ENCODE results near the gene SEPTIN10.
"Not testable (repeated sequence)": the region's sequence is repeated elsewhere in the genome, so short reads cannot be mapped to it uniquely, and the experiment has no call there.

SEPTIN10 gene

DNA sequence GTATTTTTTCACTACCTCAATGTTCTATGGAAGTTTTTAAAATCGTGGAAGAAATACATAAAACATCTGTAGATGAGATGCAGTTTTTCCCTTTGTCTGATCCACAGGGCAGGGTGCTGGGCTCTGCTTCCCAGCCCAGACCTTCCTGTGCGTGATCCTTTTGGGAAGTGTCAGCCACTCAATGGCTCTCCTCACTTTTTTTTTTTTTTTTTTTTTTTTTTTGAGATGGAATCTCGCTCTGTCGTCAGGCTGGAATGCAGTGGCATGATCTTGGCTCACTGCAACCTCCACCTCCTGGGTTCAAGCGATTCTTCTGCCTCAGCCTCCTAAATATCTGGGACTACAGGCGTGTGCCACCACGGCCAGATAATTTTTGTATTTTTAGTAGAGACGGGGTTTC is 33.2 kb upstream of the SEPTIN10 start:
- no peak for DNase-seq (ENCODE audit: insufficient read length)
- FAIRE-seq: no peak
- no peak for TF ChIP-seq POLR2A (IDR thresholded peaks at IDR 0.05; ENCODE audit: low read depth, low read length)
- TF ChIP-seq POLR2AphosphoS5 (IDR thresholded peaks at IDR 0.05; ENCODE audit: low read depth, low read length): no peak
- no peak for TF ChIP-seq TAF1 (IDR thresholded peaks at IDR 0.05; ENCODE audit: borderline replicate concordance, low read depth, low read length)

DNA sequence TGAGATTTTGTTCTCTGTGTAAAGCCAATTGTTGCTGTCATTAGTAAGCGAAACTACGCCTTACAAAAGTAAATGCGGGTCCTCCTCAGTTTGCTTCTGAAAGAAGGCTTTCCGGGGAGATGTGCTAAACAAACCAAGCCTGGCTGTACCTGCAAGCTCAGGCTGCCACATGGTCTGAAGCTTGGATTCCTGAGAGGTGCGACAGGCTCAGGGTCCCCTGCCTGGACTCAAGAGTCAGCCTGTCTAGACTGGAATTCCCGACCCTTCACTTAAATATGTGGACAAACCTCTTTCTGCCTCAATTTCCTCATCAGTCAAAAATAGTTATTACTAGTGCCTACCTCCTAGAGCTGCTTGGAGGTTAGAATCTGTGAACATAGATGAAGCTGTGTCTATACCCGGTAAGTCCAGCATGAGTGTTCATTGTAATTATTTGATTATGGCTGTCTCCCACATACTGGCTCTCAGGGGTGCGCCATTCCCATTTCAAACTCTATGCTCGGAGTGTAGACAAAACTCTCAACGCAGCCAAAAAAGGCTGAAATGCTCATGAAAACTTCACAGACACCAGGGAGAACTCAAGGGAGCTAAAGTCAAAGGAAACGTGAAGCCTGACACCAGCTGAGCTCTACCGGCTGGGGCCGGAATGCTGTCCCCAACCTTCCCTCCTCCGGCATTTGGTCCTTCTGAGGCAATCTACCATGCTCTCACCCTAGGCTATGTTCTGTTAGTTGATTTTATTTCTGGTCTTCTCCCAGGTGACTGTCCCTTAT is 31.8 kb upstream of the SEPTIN10 start:
- DNase-seq (ENCODE audit: insufficient read length) (no peak), FAIRE-seq (no peak)
- TF ChIP-seq POLR2A (IDR thresholded peaks at IDR 0.05; ENCODE audit: low read depth, low read length) (no peak), POLR2AphosphoS5 (IDR thresholded peaks at IDR 0.05; ENCODE audit: low read depth, low read length) (no peak), TAF1 (IDR thresholded peaks at IDR 0.05; ENCODE audit: borderline replicate concordance, low read depth, low read length) (no peak)

DNA sequence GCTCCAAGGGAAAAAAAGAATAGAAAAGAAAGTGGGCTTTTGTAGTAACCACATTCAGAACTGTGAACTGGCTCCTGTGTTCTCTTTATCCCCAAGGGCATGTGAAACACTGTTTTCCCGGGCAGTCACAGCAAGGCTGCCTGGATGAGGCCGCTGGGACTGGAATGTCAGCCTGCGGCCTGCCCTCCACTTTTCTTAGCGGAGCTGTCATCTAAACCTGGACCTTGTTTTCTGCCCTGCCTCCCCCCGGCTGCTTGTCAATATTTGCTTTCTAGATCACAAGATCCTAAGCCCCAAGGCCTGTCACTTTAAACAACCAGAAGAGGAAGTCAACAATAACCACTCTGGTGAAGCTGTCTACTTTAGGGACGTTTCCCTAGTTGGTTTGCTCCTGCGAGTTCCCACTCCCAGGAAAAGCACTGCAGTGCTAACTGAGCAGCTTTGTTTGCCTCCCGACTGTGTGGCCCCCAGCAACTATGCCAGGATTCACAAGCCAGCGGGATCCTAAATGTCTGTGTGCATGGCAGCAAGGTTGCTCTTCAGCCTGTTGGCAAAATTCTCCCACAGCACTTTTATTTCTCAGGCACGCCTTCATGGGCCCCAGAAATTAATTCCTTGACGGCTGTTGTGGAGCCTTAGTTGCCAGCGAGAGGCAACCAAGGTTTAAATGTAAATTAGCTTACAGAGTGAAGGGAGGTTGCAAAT is 31.0 kb upstream of the SEPTIN10 start:
- no peak for DNase-seq (ENCODE audit: insufficient read length)
- TF ChIP-seq POLR2AphosphoS5 (IDR thresholded peaks at IDR 0.05; ENCODE audit: low read depth, low read length) (no peak), POLR2A (IDR thresholded peaks at IDR 0.05; ENCODE audit: low read depth, low read length) (no peak), TAF1 (IDR thresholded peaks at IDR 0.05; ENCODE audit: borderline replicate concordance, low read depth, low read length) (no peak)
- FAIRE-seq: no peak

DNA sequence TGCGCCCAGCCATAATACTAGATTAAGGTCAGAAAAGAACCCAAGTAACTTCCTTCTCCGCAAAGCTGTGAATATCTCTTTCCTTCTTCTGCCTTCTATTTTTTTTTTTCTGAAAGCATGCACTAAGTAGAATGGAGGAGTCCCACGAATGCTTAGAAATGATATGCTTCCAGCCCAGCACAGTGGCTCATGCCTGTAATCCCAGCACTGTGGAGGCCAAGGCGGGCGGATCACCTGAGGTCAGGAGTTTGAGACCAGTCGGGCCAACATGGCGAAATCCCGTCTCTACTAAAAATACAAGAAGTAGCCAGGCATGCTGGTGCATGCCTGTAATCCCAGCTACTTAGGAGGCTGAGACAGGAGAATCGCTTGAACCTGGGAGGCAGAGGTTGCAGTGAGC is 26.2 kb upstream of the SEPTIN10 start:
- DNase-seq (ENCODE audit: insufficient read length); FAIRE-seq: not testable (repeated sequence)

DNA sequence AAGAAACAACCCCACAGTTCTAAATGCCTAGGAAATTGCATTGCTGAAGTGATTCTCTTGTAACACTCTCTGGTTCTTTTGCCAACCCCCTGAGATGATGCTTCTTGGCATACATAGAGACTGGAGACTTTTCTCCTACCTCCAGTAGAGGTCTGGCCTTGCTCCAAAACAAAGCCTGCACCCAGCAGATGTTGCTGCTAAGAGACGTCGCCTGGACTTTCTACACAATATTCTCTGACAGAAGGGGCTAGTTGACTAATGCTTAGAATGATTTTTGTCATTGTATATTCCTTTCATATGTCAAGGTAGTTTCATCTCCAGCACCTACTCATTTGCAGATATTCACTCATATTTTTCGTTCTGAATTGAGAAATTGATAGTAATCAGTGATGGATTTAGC is 25.0 kb upstream of the SEPTIN10 start:
- FAIRE-seq (no peak), DNase-seq (ENCODE audit: insufficient read length) (no peak)
- no peak for TF ChIP-seq TAF1 (IDR thresholded peaks at IDR 0.05; ENCODE audit: borderline replicate concordance, low read depth, low read length)
- no peak for TF ChIP-seq POLR2A (IDR thresholded peaks at IDR 0.05; ENCODE audit: low read depth, low read length)
- TF ChIP-seq POLR2AphosphoS5 (IDR thresholded peaks at IDR 0.05; ENCODE audit: low read depth, low read length): no peak

DNA sequence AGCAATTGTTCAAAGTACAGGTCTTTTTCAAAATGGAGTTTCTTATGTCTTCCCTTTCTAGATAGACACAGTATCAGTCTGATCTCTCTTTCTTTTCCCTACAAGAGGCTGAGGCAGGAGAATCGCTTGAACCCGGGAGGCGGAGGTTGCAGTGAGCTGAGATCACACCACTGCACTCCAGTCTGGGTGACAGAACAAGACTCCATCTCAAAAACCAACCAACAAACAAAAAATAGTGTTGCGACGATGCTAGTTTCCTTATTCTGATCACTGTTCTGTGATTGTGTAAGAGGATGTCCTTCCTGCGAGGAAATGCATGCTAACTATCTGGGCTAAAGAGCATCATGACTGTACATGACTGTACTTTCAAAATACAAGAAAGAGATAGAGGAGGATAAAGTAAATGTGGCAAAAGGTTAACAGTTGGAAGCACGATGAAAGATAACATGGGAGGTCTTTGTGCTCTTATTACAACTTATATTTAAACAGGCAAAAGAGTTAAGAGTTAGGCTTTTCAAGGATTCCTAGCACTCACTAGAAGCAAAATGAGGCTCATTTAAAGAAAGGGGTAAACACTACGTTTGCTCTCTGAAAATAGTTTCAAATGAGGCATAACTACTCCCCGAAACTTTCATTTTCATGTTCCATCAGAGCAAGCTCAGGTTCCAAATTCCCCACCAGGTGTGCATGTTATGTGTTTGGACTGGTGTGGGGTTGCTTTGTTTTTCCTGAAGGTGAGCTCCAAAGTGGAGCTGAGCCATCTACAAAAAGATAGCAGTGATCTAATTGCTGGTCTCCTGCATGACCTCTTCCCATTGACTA is 24.2 kb upstream of the SEPTIN10 start:
- DNase-seq (ENCODE audit: insufficient read length) (no peak), FAIRE-seq (peak; percentile 84)
- TF ChIP-seq TAF1 (IDR thresholded peaks at IDR 0.05; ENCODE audit: borderline replicate concordance, low read depth, low read length) (no peak), POLR2A (IDR thresholded peaks at IDR 0.05; ENCODE audit: low read depth, low read length) (no peak), POLR2AphosphoS5 (IDR thresholded peaks at IDR 0.05; ENCODE audit: low read depth, low read length) (no peak)

DNA sequence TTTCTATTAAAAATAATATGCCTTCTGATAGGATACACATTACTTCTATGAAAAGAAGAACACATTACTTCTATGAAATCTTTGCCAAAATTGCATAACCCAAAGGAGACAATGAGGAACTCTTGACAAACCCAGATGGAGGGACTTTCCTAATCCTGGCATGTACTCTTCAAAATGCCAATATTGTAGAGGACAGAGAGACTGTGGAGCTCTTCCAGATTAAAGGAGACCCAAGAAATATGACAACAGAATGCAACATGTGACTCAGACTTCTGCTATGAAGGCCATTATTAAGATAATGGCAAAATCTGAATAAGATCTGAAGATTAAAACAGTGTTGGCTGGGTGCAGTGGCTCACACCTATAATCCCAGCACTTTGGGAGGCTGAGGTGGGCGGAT is 22.6 kb upstream of the SEPTIN10 start:
- FAIRE-seq (no peak), DNase-seq (ENCODE audit: insufficient read length) (no peak)
- no peak for TF ChIP-seq POLR2AphosphoS5 (IDR thresholded peaks at IDR 0.05; ENCODE audit: low read depth, low read length)
- no peak for TF ChIP-seq POLR2A (IDR thresholded peaks at IDR 0.05; ENCODE audit: low read depth, low read length)

DNA sequence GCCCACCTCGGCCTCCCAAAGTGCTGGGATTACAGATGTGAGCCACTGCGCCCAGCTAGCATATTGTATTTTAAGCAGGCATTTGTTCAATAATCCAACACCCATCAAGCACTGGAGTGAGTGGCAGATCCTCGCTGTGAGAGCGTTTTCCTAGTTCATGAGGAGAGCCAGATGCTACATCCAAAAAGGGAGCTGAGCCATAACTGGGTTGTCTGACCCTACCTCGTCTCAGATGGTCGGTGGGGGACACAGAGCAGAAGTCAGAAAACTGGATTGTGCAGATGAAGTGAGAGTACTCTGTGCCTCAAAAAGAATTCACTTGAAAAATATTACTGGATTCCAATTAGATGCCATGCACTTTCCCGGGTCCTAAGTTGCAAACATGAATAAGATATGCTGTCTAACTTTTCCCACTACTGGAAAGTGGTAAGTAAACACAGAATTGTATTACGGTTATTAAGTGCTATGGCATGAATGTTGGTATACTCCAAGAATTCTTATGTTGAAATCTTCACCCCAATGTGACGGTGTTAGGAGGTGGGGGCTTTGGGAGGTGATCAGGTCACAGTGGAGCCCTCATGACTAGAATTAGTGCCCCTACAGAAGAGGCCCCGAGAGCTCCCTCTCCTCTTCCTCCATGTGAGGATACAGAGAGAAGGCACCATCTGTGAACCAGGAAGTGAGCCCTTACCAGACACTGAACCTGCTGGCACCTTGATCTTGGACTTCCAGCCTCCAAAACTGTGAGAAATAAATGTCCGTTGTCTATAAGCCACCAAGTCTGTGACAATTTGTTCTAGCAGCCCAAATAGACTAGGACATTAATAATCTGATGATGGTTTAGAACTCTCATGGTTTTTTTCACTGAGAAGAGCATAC is 21.9 kb upstream of the SEPTIN10 start:
- FAIRE-seq (no peak), DNase-seq (ENCODE audit: insufficient read length) (no peak)
- TF ChIP-seq POLR2A (IDR thresholded peaks at IDR 0.05; ENCODE audit: low read depth, low read length) (no peak), TAF1 (IDR thresholded peaks at IDR 0.05; ENCODE audit: borderline replicate concordance, low read depth, low read length) (no peak), POLR2AphosphoS5 (IDR thresholded peaks at IDR 0.05; ENCODE audit: low read depth, low read length) (no peak)

DNA sequence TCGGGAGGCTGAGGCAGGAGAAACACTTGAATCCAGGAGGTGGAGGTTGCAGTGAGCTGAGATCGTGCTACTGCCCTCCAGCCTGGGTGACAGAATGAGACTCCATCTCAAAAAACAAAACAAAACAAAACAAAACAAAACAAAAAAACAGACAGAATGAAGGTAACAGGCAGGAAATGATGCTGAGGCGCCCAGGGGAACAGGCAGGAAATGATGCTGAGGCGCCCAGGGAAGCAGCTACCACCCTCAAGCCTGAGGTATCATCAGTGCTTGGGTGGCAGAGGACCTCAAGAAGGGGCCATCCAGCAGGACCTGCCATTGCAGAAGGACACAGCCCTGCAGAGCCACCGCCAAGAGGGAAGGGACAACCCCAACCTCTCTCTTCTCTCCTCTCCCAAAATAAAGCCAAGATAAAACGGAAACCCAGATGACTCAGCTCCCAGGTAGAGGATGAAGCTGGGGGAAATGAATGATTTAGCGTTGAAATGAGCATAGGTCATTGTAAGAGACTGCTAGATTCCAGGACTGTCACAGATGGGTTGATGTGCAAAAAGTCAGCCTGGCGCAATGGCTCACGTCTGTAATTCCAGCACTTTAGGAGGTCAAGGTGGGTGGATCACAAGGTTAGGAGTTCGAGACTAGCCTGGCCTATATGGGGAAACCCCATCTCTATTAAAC is 19.7 kb upstream of the SEPTIN10 start:
- no peak for FAIRE-seq
- no peak for TF ChIP-seq POLR2A (IDR thresholded peaks at IDR 0.05; ENCODE audit: low read depth, low read length)
- no peak for TF ChIP-seq POLR2AphosphoS5 (IDR thresholded peaks at IDR 0.05; ENCODE audit: low read depth, low read length)
- TF ChIP-seq TAF1 (IDR thresholded peaks at IDR 0.05; ENCODE audit: borderline replicate concordance, low read depth, low read length): no peak
- DNase-seq (ENCODE audit: insufficient read length): no peak

DNA sequence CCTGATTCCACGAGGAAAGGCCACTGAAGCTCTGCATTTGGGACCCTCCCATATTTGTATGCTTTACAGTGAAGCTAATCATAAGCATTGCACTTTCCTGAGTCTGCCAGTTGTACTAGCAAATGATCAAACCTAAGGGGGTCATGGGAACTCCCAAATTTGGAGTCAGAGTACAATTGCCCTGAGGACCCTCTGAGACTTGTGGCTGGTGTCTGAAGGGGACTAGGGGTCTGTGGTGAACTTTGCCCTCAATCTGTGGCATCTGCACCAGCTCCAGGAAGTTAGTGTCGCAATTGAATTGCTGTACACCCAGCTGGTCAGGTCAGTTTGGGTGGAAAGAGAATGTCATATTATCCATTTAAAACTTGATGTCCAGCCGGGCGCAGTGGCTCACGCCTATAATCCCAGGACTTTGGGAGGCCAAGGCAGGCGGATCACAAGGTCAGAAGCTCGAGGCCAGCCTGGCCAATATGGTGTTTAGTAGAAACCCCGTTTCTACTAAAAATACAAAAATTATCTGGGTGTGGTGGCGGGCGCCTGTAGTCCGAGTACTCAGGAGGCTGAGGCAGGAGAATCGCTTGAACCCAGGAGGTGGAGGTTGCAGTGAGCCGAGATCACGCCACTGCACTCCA is 18.5 kb upstream of the SEPTIN10 start:
- no peak for FAIRE-seq
- no peak for TF ChIP-seq TAF1 (IDR thresholded peaks at IDR 0.05; ENCODE audit: borderline replicate concordance, low read depth, low read length)
- no peak for TF ChIP-seq POLR2AphosphoS5 (IDR thresholded peaks at IDR 0.05; ENCODE audit: low read depth, low read length)
- TF ChIP-seq POLR2A (IDR thresholded peaks at IDR 0.05; ENCODE audit: low read depth, low read length): no peak
- no peak for DNase-seq (ENCODE audit: insufficient read length)
